Neuron (in vitro differentiated cells): ENCODE data around the gene C2orf80.
"Not testable (repeated sequence)": the region's sequence is repeated elsewhere in the genome, so short reads cannot be mapped to it uniquely, and the experiment has no call there.

Experiments used
- H2AFZ ChIP-seq: one replicate; pipeline ENCODE4 v1.6.1; 2013; ENCODE audit warnings: low read depth, mild to moderate bottlenecking, inconsistent platforms, low read length, moderate library complexity
- H3K27me3 ChIP-seq: one replicate; pipeline ENCODE4 v1.6.1; 2013; ENCODE audit warnings: low read length; ENCODE audit not compliant: insufficient read depth
- H3K36me3 ChIP-seq: one replicate; pipeline ENCODE4 v1.6.1; 2013; ENCODE audit warnings: low read length; ENCODE audit not compliant: insufficient read depth
- H3K4me1 ChIP-seq: one replicate; pipeline ENCODE4 v1.6.1; 2013; ENCODE audit warnings: low read length; ENCODE audit not compliant: insufficient read depth
- H3K4me3 ChIP-seq: 2 replicates; pipeline ENCODE4 v1.5.1; 2013; ENCODE audit warnings: mild to moderate bottlenecking, low read length, moderate library complexity
- H3K9me3 ChIP-seq: one replicate; pipeline ENCODE4 v1.6.1; 2013; ENCODE audit warnings: low read length

C2orf80 gene

GRCh38 chr2:208138334-208138733 lies 51.5 kb downstream of the C2orf80 start:
- not testable (repeated sequence) for H3K9me3 ChIP-seq, H3K36me3 ChIP-seq, H3K4me1 ChIP-seq, H3K27me3 ChIP-seq, H2AFZ ChIP-seq, H3K4me3 ChIP-seq

- H3K36me3 ChIP-seq, result no peaks in the 10 kb centered on the region
- H3K27me3 ChIP-seq, result peaks cover 4% of the 10 kb centered on the region
- H2AFZ ChIP-seq, result no peak overlapping the region
- H3K9me3 ChIP-seq, result no peaks in the 10 kb centered on the region
- no peak overlapping the region for H3K4me3 ChIP-seq
- no peaks in the 10 kb centered on the region for H3K4me1 ChIP-seq
Measured at GRCh38 chr2:208136716-208137094, 53.1 kb downstream of the C2orf80 start.

GRCh38 chr2:208135794-208136715 lies 53.8 kb downstream of the C2orf80 start:
- no peak overlapping the region for H2AFZ ChIP-seq
- H3K27me3 ChIP-seq, result peaks cover 4% of the 10 kb centered on the region
- H3K9me3 ChIP-seq, result no peaks in the 10 kb centered on the region
- H3K4me1 ChIP-seq, result no peaks in the 10 kb centered on the region
- no peaks in the 10 kb centered on the region for H3K36me3 ChIP-seq
- H3K4me3 ChIP-seq, result no peak overlapping the region

GRCh38 chr2:208134928-208135586 lies 54.8 kb downstream of the C2orf80 start:
- Histone ChIP-seq H3K36me3 (no peaks in the 10 kb centered on the region), H3K4me1 (peaks cover 5% of the 10 kb centered on the region)

GRCh38 chr2:208130712-208131110 lies 59.1 kb downstream of the C2orf80 start:
- Histone ChIP-seq H3K4me1 (peaks cover 13% of the 10 kb centered on the region), H3K36me3 (no peaks in the 10 kb centered on the region), H3K9me3 (no peaks in the 10 kb centered on the region), H2AFZ (no peak overlapping the region), H3K27me3 (no peaks in the 10 kb centered on the region), H3K4me3 (no peak overlapping the region)

More at GRCh38 chr2:208134928-208135586, 54.8 kb downstream of the C2orf80 start:
- Histone ChIP-seq H3K4me3 (no peak overlapping the region), H3K9me3 (no peaks in the 10 kb centered on the region), H2AFZ (no peak overlapping the region), H3K27me3 (peaks cover 4% of the 10 kb centered on the region)

GRCh38 chr2:208129744-208130711 lies 59.8 kb downstream of the C2orf80 start, which contains the start of gene CRYGC:
Gene CRYGC, minus strand, starts transcription at chr2:208129828. Its CDS starts 36 bp downstream, at chr2:208129792.
- Histone ChIP-seq H3K9me3 (no peaks in the 10 kb centered on the region), H2AFZ (peak within 1 kb of the TSS; percentile 28), H3K4me1 (peaks cover 13% of the 10 kb centered on the region)

GRCh38 chr2:208128136-208128535 lies 61.7 kb downstream of the C2orf80 start:
- no peaks in the 10 kb centered on the region for H3K36me3 ChIP-seq
- no peaks in the 10 kb centered on the region for H3K27me3 ChIP-seq
- H2AFZ ChIP-seq, result no peak overlapping the region
- peaks cover 13% of the 10 kb centered on the region for H3K4me1 ChIP-seq
- H3K4me3 ChIP-seq, result no peak overlapping the region
- H3K9me3 ChIP-seq, result no peaks in the 10 kb centered on the region

More at GRCh38 chr2:208129744-208130711, 59.8 kb downstream of the C2orf80 start, which contains the start of gene CRYGC:
- no peaks in the 10 kb centered on the region for H3K27me3 ChIP-seq
- no peaks in the 10 kb centered on the region for H3K36me3 ChIP-seq
- H3K4me3 ChIP-seq, result no peak within 1 kb of the TSS

- Histone ChIP-seq H3K4me1 (peaks cover 13% of the 10 kb centered on the region), H3K36me3 (no peaks in the 10 kb centered on the region), H3K9me3 (no peaks in the 10 kb centered on the region), H2AFZ (no peak overlapping the region), H3K27me3 (no peaks in the 10 kb centered on the region), H3K4me3 (no peak overlapping the region)
Measured at GRCh38 chr2:208127090-208127489, 62.7 kb downstream of the C2orf80 start.

GRCh38 chr2:208125251-208125650 lies 64.6 kb downstream of the C2orf80 start:
- H3K4me1 ChIP-seq, result peaks cover 11% of the 10 kb centered on the region
- H3K4me3 ChIP-seq, result no peak overlapping the region
- H3K36me3 ChIP-seq, result no peaks in the 10 kb centered on the region
- H3K9me3 ChIP-seq, result no peaks in the 10 kb centered on the region
- H2AFZ ChIP-seq, result no peak overlapping the region
- no peaks in the 10 kb centered on the region for H3K27me3 ChIP-seq

- H3K27me3 ChIP-seq, H3K9me3 ChIP-seq, H2AFZ ChIP-seq, H3K4me3 ChIP-seq, H3K4me1 ChIP-seq, H3K36me3 ChIP-seq: not testable (repeated sequence)
Measured at GRCh38 chr2:208124013-208124715, 65.7 kb downstream of the C2orf80 start, which contains the start of gene CRYGD. Gene CRYGD, minus strand, starts transcription at chr2:208124524. Its CDS starts 51 bp downstream, at chr2:208124473.

GRCh38 chr2:208122248-208122647 lies 67.6 kb downstream of the C2orf80 start:
- Histone ChIP-seq H2AFZ (no peak overlapping the region), H3K4me3 (no peak overlapping the region), H3K4me1 (peaks cover 13% of the 10 kb centered on the region), H3K27me3 (no peaks in the 10 kb centered on the region), H3K36me3 (no peaks in the 10 kb centered on the region), H3K9me3 (no peaks in the 10 kb centered on the region)

- Histone ChIP-seq H3K4me3 (no peak overlapping the region), H3K9me3 (no peaks in the 10 kb centered on the region), H3K36me3 (no peaks in the 10 kb centered on the region), H2AFZ (no peak overlapping the region), H3K4me1 (peaks cover 13% of the 10 kb centered on the region), H3K27me3 (no peaks in the 10 kb centered on the region)
Measured at GRCh38 chr2:208118918-208119317, 70.9 kb downstream of the C2orf80 start.
